Measurements from ENCODE around the gene TEX50.
"Not testable (repeated sequence)": the region's sequence is repeated elsewhere in the genome, so short reads cannot be mapped to it uniquely, and the experiment has no call there.

GRCh38 chr1:173680152-173680551 lies 45.0 kb downstream of the TEX50 start:
- not testable (repeated sequence) for TF ChIP-seq SRF (IDR thresholded peaks at IDR 0.05; ENCODE audit: low read depth, low read length); CHD2 (IDR thresholded peaks at IDR 0.05; ENCODE audit: low read length); CTCF (IDR thresholded peaks at IDR 0.05; ENCODE audit: control extremely low read depth in 1 of 3, insufficient read depth in 1 of 3, low read depth in 1 of 3, low read length in 3 of 3); POLR2A (IDR thresholded peaks at IDR 0.05; ENCODE audit: control extremely low read depth in 1 of 2, low read depth in 2 of 2, low read length in 2 of 2); EZH2 (IDR thresholded peaks at IDR 0.05; ENCODE audit: low read depth, low read length, severe bottlenecking); RAD21 (IDR thresholded peaks at IDR 0.05 in 1 of 2, conservative IDR thresholded peaks at IDR 0.05 in 1 of 2; ENCODE audit: low read depth in 2 of 2, low read length in 2 of 2); USF2 (IDR thresholded peaks at IDR 0.05; ENCODE audit: low read length); RNF2 (IDR thresholded peaks at IDR 0.05; ENCODE audit: borderline replicate concordance, low read depth, low read length, missing control alignments, poor library complexity, severe bottlenecking); POLR2AphosphoS5 (IDR thresholded peaks at IDR 0.05; ENCODE audit: low read depth, low read length); RFX5 (IDR thresholded peaks at IDR 0.05; ENCODE audit: borderline replicate concordance, low read depth, low read length); BRCA1 (IDR thresholded peaks at IDR 0.05; ENCODE audit: low read depth, low read length)

Data from H1 (cell line).